WTC11 (cell line): ENCODE data around the gene FUCA1. TPM values are rescaled to one million over a fixed set of nuclear protein-coding genes. Genes with fewer than 3 reads are reported as not detected.

Experiments used
- ATAC-seq: fragments of 200-7000 bp; cut with Tn5 transposase; 2 replicates; pipeline ENCODE4 v1.10.0; 2021; ENCODE audit warnings: mild to moderate bottlenecking, moderate library complexity
- CTCF ChIA-PET: fragments of 300-600 bp; sonication (Branson Sonifier 250); formaldehyde crosslinking; loops from one replicate; lab custom pipeline; 2021; ENCODE audit warnings: antibody characterized with exemption; lab: Charles Lee
- POLR2A ChIA-PET: fragments of 350-600 bp; sonication (Branson Sonifier 250); formaldehyde crosslinking; loops from one replicate; lab custom pipeline; 2021; ENCODE audit warnings: antibody characterized with exemption; lab: Charles Lee
- DNase-seq: peaks from one replicate; pipeline ENCODE4 v3.0.0; 2021; ENCODE audit warnings: low spot score
- H3K27ac Mint-ChIP-seq: 2 replicates; pipeline ENCODE4 v1.8.0; 2021; ENCODE audit warnings: mixed read lengths
- H3K27me3 Mint-ChIP-seq: 2 replicates; pipeline ENCODE4 v1.8.0; 2021; ENCODE audit warnings: low read depth, mild to moderate bottlenecking, moderate library complexity, mixed read lengths
- H3K36me3 Mint-ChIP-seq: 2 replicates; pipeline ENCODE4 v1.8.0; 2021; ENCODE audit warnings: mixed read lengths
- H3K4me1 Mint-ChIP-seq: 2 replicates; pipeline ENCODE4 v1.8.0; 2022; ENCODE audit warnings: mixed read lengths
- H3K4me3 Mint-ChIP-seq: 2 replicates; pipeline ENCODE4 v1.8.0; 2021; ENCODE audit warnings: mild to moderate bottlenecking, moderate library complexity, mixed read lengths
- H3K9me3 Mint-ChIP-seq: 2 replicates; pipeline ENCODE4 v1.8.0; 2021; ENCODE audit warnings: mixed read lengths
- ATF2 ChIP-seq: sonication (generic); formaldehyde crosslinking; IDR thresholded peaks from 2 replicates; pipeline ENCODE4 v1.8.1; 2022; ENCODE audit warnings: low read depth, missing genetic modification reagents, borderline replicate concordance
- CBFB ChIP-seq: sonication (generic); formaldehyde crosslinking; IDR thresholded peaks from 2 replicates; pipeline ENCODE4 v1.8.1; 2022; ENCODE audit warnings: mild to moderate bottlenecking, low read depth, missing genetic modification reagents
- CREM ChIP-seq: sonication (generic); formaldehyde crosslinking; IDR thresholded peaks from 2 replicates; pipeline ENCODE4 v1.8.1; 2022; ENCODE audit warnings: mild to moderate bottlenecking, missing genetic modification reagents, moderate library complexity
- FOXP1 ChIP-seq: sonication (generic); formaldehyde crosslinking; IDR thresholded peaks from 2 replicates; pipeline ENCODE4 v1.8.0; 2022; ENCODE audit warnings: missing genetic modification reagents, mild to moderate bottlenecking, moderate library complexity, borderline replicate concordance
- GABPB1 ChIP-seq: sonication (generic); formaldehyde crosslinking; IDR thresholded peaks from 2 replicates; pipeline ENCODE4 v1.8.1; 2023; ENCODE audit warnings: mild to moderate bottlenecking, missing genetic modification reagents
- IRF2 ChIP-seq: sonication (generic); formaldehyde crosslinking; IDR thresholded peaks from 2 replicates; pipeline ENCODE4 v1.8.0; 2022; ENCODE audit warnings: low read depth, missing genetic modification reagents, borderline replicate concordance
- JAZF1 ChIP-seq: fragments of 250-450 bp; sonication (Bioruptor Pico); IDR thresholded peaks from 2 replicates; pipeline ENCODE4 v1.9.0; 2021; ENCODE audit warnings: moderate library complexity, mild to moderate bottlenecking, inconsistent platforms
- NFYB ChIP-seq: sonication (generic); formaldehyde crosslinking; conservative IDR thresholded peaks from 2 replicates; pipeline ENCODE4 v1.8.0; 2022; ENCODE audit warnings: low read depth, missing genetic modification reagents
- RELA ChIP-seq: sonication (generic); formaldehyde crosslinking; IDR thresholded peaks from 2 replicates; pipeline ENCODE4 v1.8.1; 2022; ENCODE audit warnings: missing genetic modification reagents, mild to moderate bottlenecking, borderline replicate concordance
- RORB ChIP-seq: fragments of 250-450 bp; sonication (Bioruptor Pico); IDR thresholded peaks from 2 replicates; pipeline ENCODE4 v1.9.0; 2021; ENCODE audit warnings: mild to moderate bottlenecking
- SMAD3 ChIP-seq: sonication (generic); formaldehyde crosslinking; IDR thresholded peaks from 2 replicates; pipeline ENCODE4 v1.8.0; 2022; ENCODE audit warnings: missing genetic modification reagents, mild to moderate bottlenecking, borderline replicate concordance
- TCF7 ChIP-seq: sonication (generic); formaldehyde crosslinking; IDR thresholded peaks from 2 replicates; pipeline ENCODE4 v1.8.0; 2022; ENCODE audit warnings: mild to moderate bottlenecking, low read depth, missing genetic modification reagents, moderate library complexity
- ZNF219 ChIP-seq: sonication (generic); formaldehyde crosslinking; IDR thresholded peaks from 2 replicates; pipeline ENCODE4 v1.8.0; 2023; ENCODE audit warnings: missing genetic modification reagents, mild to moderate bottlenecking, borderline replicate concordance
- ZNF232 ChIP-seq: sonication (generic); formaldehyde crosslinking; IDR thresholded peaks from 2 replicates; pipeline ENCODE4 v1.8.0; 2022; ENCODE audit warnings: mild to moderate bottlenecking, missing genetic modification reagents
- ZNF263 ChIP-seq: sonication (generic); formaldehyde crosslinking; IDR thresholded peaks from 2 replicates; pipeline ENCODE4 v1.8.1; 2022; ENCODE audit warnings: low read depth, mild to moderate bottlenecking, moderate library complexity, missing genetic modification reagents
- ZNF396 ChIP-seq: fragments of 250-450 bp; sonication (Bioruptor Pico); IDR thresholded peaks from 2 replicates; pipeline ENCODE4 v1.8.0; 2021; ENCODE audit warnings: mild to moderate bottlenecking, moderate library complexity, borderline replicate concordance
- ZNF512 ChIP-seq: sonication (generic); formaldehyde crosslinking; IDR thresholded peaks from 2 replicates; pipeline ENCODE4 v1.8.1; 2022; ENCODE audit warnings: missing genetic modification reagents, borderline replicate concordance
- total RNA-seq: library from RNA; stranded (reverse); gene quantifications from 3 replicates; pipeline ENCODE4 v1.2.3, GENCODE V29; 2021
- TF ChIP-seq, protein P1 (sequence below): sonication (generic); formaldehyde crosslinking; conservative IDR thresholded peaks from 2 replicates; pipeline ENCODE4 v1.8.1; 2022; ENCODE audit warnings: mild to moderate bottlenecking, missing genetic modification reagents
- TF ChIP-seq, protein P2 (sequence below): sonication (generic); formaldehyde crosslinking; IDR thresholded peaks from 2 replicates; pipeline ENCODE4 v1.8.1; 2023; ENCODE audit warnings: mild to moderate bottlenecking, missing genetic modification reagents

The FUCA1 gene
- total RNA-seq, 1 experiment from 2014 or later, result 7.5 TPM

- Mint-ChIP-seq H3K4me3 (peak overlapping the region; percentile 96), H3K27me3 (peaks cover 17% of the 10 kb centered on the region), H3K27ac (no peak overlapping the region; the same call in 1 of the 2 replicates), H3K4me1 (peaks cover 14% of the 10 kb centered on the region), H3K36me3 (peaks cover 6% of the 10 kb centered on the region; the same call in 1 of the 2 replicates), H3K9me3 (no peaks in the 10 kb centered on the region)
- CTCF ChIA-PET, result interaction anchor here (1.2 to 7.8 kb wide), 8 partner anchors 8 to 293 kb away, joined by 3 to 109 read pairs (median 14); partner anchors contain the start of genes LYPLA2 and PITHD1
- DNase-seq (no peak), ATAC-seq (no peak)
- TF ChIP-seq FOXP1 (no peak), ZNF219 (CRISPR knock-in tag) (no peak)
- POLR2A ChIA-PET, result interaction anchor here (0.7 kb wide), 1 partner anchor 10 kb away, joined by 3 read pairs; no protein-coding TSS in a partner anchor
Measured at GRCh38 chr1:23801876-23802275, 66.2 kb downstream of the FUCA1 start.

DNA sequence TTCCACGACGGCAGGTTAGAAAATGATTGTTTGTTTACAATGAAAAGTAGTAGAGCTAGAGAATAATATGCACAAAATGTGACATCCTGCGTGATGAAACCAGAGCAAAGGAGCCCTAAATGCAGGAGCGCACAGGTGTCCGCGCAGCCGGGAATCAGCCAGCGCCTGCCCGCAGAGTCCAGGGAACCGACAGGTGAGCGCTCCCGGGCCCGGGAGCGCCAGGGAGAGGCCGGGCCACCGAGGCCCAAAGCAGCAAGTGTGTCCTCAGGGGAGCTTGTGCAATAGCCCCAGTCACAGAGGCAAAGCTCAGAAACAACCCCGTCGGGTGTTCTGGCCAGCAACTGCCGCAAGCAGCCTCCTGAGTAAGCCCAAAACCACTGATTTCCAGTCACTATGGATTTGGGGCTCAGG lies 66.7 kb downstream of the FUCA1 start:
- H3K4me1 Mint-ChIP-seq, result peaks cover 14% of the 10 kb centered on the region
- peaks cover 17% of the 10 kb centered on the region for H3K27me3 Mint-ChIP-seq
- 0 out of 2 replicates have a peak, but pooled peaks have one; percentile 1 for ATAC-seq
- H3K36me3 Mint-ChIP-seq, result peaks cover 10% of the 10 kb centered on the region; the same call in 1 of the 2 replicates
- 0 out of 2 replicates have a peak overlapping the region, but pooled peaks have one; percentile 26 for H3K27ac Mint-ChIP-seq
- H3K4me3 Mint-ChIP-seq, result peak overlapping the region; percentile 96
- DNase-seq, result peak; percentile 35
- TF ChIP-seq GABPB1 (CRISPR knock-in tag), result no peak
- TF ChIP-seq, protein P1, sequence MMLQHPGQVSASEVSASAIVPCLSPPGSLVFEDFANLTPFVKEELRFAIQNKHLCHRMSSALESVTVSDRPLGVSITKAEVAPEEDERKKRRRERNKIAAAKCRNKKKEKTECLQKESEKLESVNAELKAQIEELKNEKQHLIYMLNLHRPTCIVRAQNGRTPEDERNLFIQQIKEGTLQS (CRISPR knock-in tag), result no peak
- TF ChIP-seq, protein P2, sequence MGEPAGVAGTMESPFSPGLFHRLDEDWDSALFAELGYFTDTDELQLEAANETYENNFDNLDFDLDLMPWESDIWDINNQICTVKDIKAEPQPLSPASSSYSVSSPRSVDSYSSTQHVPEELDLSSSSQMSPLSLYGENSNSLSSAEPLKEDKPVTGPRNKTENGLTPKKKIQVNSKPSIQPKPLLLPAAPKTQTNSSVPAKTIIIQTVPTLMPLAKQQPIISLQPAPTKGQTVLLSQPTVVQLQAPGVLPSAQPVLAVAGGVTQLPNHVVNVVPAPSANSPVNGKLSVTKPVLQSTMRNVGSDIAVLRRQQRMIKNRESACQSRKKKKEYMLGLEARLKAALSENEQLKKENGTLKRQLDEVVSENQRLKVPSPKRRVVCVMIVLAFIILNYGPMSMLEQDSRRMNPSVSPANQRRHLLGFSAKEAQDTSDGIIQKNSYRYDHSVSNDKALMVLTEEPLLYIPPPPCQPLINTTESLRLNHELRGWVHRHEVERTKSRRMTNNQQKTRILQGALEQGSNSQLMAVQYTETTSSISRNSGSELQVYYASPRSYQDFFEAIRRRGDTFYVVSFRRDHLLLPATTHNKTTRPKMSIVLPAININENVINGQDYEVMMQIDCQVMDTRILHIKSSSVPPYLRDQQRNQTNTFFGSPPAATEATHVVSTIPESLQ, result no peak
- TF ChIP-seq RORB (CRISPR knock-in tag), result no peak
- TF ChIP-seq CBFB (CRISPR knock-in tag), result no peak
- no peak for TF ChIP-seq SMAD3 (CRISPR knock-in tag)
- no peak for TF ChIP-seq NFYB
- TF ChIP-seq TCF7 (CRISPR knock-in tag), result no peak
- no peak for TF ChIP-seq CREM (CRISPR knock-in tag)
- no peak for TF ChIP-seq IRF2
- TF ChIP-seq ZNF512 (CRISPR knock-in tag), result no peak
- no peak for TF ChIP-seq ZNF232
- no peak for TF ChIP-seq ZNF263 (CRISPR knock-in tag)
- TF ChIP-seq ZNF219 (CRISPR knock-in tag), result no peak
- TF ChIP-seq ZNF396, result no peak
- no peak for TF ChIP-seq RELA (CRISPR knock-in tag)
- no peak for TF ChIP-seq ATF2
- no peak for TF ChIP-seq JAZF1 (CRISPR knock-in tag)
- CTCF ChIA-PET, result interaction anchor here (1.0 to 7.8 kb wide), 9 partner anchors 8 to 294 kb away, joined by 3 to 109 read pairs (median 6); partner anchors contain the start of genes FUCA1, LYPLA2 and PITHD1
- POLR2A ChIA-PET, result interaction anchor here (0.5 to 1.6 kb wide), 3 partner anchors 9 to 501 kb away, joined by 3 to 5 read pairs (median 5); partner anchors contain the start of gene PITHD1
- no peaks in the 10 kb centered on the region for H3K9me3 Mint-ChIP-seq
